GM04503 (cell line): ENCODE data around the gene BMAL2.

Experiments used
- DNase-seq: peaks from one replicate; pipeline ENCODE4 v3.0.0-alpha.2; 2012; ENCODE audit warnings: low read depth

Gene BMAL2

DNA sequence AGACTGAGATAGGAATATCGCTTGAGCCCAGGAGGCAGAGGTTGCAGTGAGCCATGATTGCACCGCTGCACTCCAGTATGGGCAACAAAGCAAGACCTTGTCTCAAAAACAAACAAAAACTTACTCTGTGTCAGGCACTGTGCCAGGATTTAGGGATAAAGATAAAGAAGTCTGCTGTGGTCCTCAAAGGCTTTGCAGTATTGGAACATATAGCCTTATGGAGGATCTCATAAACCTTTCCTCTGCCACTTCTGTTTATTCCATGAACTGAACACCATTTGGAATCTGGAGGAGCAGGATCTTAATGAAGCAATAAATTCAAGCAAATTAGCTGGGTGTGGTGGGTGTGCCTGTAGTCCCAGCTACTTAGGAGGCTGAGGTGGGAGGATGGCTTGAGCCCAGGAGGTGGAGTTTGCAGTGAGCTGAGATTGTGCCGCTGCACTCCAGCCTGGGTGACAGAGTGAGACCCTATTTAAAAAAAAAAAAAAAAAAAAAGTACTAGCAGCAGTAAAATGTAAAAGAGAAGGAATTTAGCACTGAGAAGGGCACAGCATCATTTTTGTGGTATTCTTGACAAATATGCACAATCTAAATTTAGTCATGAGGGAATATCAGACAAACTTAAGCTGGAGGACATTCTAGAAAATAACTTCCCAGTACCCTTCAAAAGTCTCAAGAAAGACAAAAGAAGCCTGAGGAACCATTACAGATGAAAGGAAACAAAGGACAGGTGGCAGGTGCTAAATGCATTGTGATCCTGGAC, 27.1 kb downstream of the BMAL2 start:
- DNase-seq, result no peak

GRCh38 chr12:27361372-27361771, 28.7 kb downstream of the BMAL2 start:
- no peak for DNase-seq

DNA sequence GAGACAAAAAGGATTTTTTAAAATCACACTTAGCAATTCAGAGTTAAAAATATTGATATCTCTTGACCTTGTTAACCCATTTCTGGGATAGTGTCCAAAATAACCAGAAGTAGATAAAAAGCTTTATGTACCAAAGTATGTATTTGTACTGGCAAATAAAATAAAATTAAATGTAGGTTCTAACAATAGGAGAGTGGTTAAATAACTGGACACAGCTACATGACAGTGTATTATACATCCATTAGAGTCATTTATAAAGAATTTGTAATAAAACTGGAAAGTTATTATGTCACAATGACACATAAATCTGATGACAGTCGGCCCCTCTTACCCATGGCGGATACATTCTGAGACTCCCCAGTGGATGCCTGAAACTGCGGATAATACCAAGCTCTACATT, 34.0 kb downstream of the BMAL2 start:
- DNase-seq, result no peak

- DNase-seq, result no peak
Measured at GRCh38 chr12:27367078-27367477, 34.4 kb downstream of the BMAL2 start.

DNA sequence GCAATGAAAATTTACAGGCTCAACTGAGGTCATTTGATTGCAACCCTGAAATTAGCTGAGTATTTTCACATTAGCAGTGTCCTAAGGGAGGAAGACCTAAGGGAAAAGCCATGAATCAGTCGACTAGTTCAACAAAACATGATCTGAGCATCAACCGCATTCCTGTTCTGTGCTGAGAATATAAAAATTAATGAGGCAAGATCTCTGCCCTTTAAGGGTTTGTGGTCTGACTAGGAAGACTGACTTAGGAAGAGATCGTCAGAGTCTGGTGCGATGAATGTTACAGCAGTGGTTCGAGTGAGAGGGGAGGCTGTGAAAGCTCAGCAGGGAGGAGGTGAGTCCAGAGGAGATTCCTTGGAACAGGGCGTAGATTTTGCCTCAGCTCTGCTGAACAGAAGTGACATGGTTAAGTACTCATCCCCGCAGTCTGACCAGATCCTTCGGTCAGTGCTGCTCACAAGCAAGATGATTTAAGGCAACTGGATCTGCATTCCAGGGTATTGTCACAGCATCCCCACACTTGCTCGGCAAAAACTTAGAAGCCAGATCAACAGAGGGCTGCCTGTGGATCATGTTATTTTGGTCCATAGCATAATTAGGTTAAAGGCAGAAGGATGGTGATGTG, 49.6 kb downstream of the BMAL2 start:
- DNase-seq, result peak; percentile 93
